ENCODE results near the gene TBC1D24.

- TF ChIP-seq SMC3 (IDR thresholded peaks at IDR 0.05; ENCODE audit: low read depth, low read length): no peak
- no peak for TF ChIP-seq EZH2phosphoT487 (IDR thresholded peaks at IDR 0.05; ENCODE audit: borderline replicate concordance, low read depth)
- no peak for TF ChIP-seq EP300 (IDR thresholded peaks at IDR 0.05; ENCODE audit: borderline replicate concordance in 1 of 2, low read depth in 1 of 2, low read length in 1 of 2)
- no peak for TF ChIP-seq CTCF (IDR thresholded peaks at IDR 0.05)
- TF ChIP-seq PBX3 (IDR thresholded peaks at IDR 0.05): no peak
- TF ChIP-seq ZBTB33 (IDR thresholded peaks at IDR 0.05; ENCODE audit: borderline replicate concordance, low read depth): no peak
- TF ChIP-seq POLR2AphosphoS5 (IDR thresholded peaks at IDR 0.05; ENCODE audit: low read depth, low read length): no peak
- no peak for TF ChIP-seq RFX5 (IDR thresholded peaks at IDR 0.05; ENCODE audit: low read length)
- no peak for TF ChIP-seq IRF3 (IDR thresholded peaks at IDR 0.05; ENCODE audit: low read depth, low read length)
- TF ChIP-seq SIN3A (IDR thresholded peaks at IDR 0.05; ENCODE audit: borderline replicate concordance, low read depth, low read length): no peak
- TF ChIP-seq MXI1 (IDR thresholded peaks at IDR 0.05; ENCODE audit: low read depth, low read length): no peak
- TF ChIP-seq NFIC (IDR thresholded peaks at IDR 0.05; ENCODE audit: borderline replicate concordance): no peak
- TF ChIP-seq ELF1 (IDR thresholded peaks at IDR 0.05): no peak
- no peak for TF ChIP-seq CHD2 (IDR thresholded peaks at IDR 0.05; ENCODE audit: low read length, partially characterized antibody)
These were observed 48.0 kb upstream of the TBC1D24 start for GRCh38 chr16:2426941-2427361.
